ENCODE data around the gene INTS2.
"Not testable (repeated sequence)": the region's sequence is repeated elsewhere in the genome, so short reads cannot be mapped to it uniquely, and the experiment has no call there.

Gene INTS2

GRCh38 chr17:61927208-61928100 lies at the start of gene INTS2:
INTS2 (minus strand) TSS chr17:61927982; CDS start chr17:61926644, 1,338 bp downstream.
- DNase-seq: peak; percentile 84

DNA sequence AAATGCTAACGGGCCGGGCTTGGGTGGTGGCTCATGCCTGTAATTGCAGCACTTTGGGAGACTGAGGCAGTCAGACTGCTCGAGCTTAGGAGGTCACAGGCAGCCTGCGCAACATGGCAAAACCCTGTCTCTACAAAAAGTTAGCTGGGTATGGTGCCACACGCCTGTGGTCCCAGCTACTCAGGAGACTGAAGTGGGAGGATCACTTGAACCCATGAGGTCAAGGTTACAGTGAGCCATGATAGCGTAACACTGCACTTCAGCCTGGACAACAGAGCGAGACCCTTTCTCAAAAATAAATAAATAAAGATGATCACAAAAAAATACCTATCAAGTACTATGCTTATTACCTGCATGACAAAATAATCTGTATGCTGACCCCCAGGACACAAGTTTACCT lies 46.3 kb upstream of the INTS2 start:
- DNase-seq: no peak

DNA sequence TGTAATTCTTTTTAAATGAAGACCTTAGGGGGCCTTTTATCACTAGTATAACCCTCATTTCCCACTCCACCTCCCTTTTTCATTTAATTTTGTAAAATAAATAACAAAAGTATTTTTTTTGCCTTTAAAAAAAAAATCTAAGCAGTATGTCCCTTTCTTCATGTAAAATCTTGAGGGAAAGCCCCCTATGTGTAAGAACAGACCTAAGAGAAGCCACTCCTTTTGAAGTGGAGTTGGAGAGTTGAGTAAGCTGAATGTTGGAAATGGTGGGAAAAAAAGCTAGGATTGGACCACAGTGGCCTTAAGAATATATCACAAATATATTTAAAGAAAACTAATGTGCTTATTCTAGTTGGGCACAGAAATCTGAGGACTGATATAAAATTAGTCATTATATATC lies 44.5 kb upstream of the INTS2 start:
- DNase-seq: no peak

GRCh38 chr17:61970030-61970429 lies 42.2 kb upstream of the INTS2 start:
- DNase-seq: no peak

- DNase-seq: no peak
Measured at GRCh38 chr17:61968757-61969156, 41.0 kb upstream of the INTS2 start.

GRCh38 chr17:61967729-61968128 lies 39.9 kb upstream of the INTS2 start:
- no peak for DNase-seq

- DNase-seq: no peak
Measured at GRCh38 chr17:61966191-61966590, 38.4 kb upstream of the INTS2 start.

DNA sequence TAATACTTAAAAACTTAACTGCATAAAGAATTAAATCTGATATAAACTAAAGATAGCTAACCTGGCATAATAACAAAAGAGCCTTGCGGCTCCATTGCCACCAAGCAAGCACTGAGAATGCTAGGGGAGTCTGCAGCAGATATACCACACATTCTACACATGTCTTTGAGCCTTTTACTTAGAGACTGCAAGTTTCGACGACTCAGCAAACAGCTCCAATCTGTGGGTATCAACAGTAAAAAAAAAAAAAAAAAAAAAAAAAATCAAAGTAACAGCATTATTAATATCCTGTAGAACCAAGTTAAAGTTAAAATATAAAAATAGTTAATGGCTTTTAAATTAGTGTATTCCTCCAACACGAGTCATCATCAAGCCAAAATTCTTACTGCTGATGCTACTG lies 27.8 kb upstream of the INTS2 start:
- DNase-seq: no peak

- DNase-seq: no peak
Measured at GRCh38 chr17:61947367-61948078, 19.7 kb upstream of the INTS2 start.

- DNase-seq: no peak
Measured at GRCh38 chr17:61946359-61946758, 18.6 kb upstream of the INTS2 start.

- DNase-seq: no peak
Measured at GRCh38 chr17:61943117-61943516, 15.3 kb upstream of the INTS2 start.

- DNase-seq: no peak
Measured at GRCh38 chr17:61942085-61942484, 14.3 kb upstream of the INTS2 start.

DNA sequence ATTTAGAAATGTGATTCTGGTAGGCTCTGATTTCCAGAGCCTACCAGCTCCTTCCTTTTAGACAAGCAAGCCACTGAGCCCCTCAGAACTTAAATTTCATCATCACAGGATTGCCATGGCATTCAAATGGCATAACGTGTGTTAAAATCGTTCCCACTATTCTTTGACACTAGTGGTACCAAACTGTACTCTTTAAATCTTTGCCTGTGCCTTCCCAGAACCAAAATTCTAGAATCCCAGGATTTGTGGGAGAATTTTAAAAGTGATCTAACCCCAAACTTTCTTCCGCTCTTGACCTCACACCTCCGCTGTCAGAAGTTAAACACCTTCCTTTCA lies 287 bp upstream of the INTS2 start:
- DNase-seq: no peak

DNA sequence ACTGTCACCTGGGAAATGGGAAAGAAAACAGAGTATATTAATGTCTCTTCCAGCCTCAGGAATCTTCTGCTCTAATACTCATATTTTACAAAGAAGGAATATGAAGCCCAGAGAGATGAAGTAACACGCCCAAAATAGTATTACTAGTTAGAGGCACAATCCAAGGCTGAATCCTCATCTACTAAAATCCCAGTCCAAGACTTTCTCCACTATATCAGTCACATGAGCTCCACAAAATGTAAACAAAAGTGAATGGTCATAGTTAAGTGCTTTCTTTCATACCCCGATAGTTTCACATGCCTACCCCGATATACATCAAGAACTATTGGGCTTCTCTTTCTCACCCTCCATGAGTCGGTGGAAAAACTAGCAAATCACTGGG lies 965 bp downstream of the INTS2 start:
- no peak for DNase-seq

DNA sequence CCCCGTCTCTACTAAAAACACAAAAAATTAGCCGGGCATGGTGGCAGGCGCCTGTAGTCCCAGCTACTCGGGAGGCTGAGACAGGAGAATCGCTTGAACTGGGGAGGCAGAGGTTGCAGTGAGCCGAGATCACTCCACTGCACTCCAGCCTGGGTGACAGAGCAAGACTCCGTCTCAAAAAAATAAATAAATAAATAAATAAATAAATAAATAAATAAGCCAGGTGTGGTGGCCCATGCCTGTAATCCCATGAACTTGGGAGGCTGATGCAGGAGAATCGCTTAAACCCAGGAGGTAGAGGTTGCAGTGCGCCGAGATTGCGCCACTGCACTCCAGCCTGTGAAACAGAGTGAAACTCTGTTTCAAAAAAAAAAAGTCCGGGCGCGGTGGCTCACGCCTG lies 12.6 kb downstream of the INTS2 start:
- not testable (repeated sequence) for DNase-seq

DNA sequence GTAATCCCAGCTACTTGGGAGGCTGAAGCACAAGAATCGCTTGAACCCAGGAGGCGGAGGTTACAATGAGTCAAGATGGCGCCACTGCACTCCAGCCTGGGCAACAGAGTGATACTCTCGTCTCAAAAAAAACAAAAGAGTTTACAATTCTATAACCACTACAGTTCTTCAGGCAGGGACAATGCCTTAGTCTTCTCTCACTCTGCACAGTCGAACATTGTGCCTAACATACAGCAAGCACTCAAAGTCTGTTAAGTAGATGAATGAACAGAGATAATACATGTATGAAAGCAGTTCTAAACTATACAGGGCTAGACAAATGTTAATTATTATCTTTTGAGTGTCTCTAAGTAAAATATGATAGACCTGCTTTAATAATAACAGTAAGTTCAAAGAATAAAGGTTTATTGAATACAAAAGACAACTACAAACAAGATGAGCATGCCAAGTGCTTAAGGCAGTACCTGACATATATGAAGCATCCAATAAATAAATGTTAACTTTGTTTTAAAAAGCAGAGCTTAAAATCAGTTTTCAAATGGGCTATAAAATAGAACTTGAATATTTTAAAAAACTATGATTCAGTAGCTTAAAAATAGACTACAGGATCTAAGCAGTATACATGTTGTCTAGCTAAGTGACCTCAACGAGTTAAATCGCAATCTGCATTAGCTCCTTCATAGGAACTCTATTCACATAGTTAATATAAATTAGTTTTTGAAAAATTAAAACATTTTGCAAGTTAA lies 19.3 kb downstream of the INTS2 start:
- DNase-seq: no peak

GRCh38 chr17:61907361-61907760 lies 20.4 kb downstream of the INTS2 start:
- DNase-seq: no peak

- no peak for DNase-seq
Measured at GRCh38 chr17:61904094-61904710, 23.6 kb downstream of the INTS2 start.

- DNase-seq: no peak
Measured at GRCh38 chr17:61903251-61903650, 24.5 kb downstream of the INTS2 start.

DNA sequence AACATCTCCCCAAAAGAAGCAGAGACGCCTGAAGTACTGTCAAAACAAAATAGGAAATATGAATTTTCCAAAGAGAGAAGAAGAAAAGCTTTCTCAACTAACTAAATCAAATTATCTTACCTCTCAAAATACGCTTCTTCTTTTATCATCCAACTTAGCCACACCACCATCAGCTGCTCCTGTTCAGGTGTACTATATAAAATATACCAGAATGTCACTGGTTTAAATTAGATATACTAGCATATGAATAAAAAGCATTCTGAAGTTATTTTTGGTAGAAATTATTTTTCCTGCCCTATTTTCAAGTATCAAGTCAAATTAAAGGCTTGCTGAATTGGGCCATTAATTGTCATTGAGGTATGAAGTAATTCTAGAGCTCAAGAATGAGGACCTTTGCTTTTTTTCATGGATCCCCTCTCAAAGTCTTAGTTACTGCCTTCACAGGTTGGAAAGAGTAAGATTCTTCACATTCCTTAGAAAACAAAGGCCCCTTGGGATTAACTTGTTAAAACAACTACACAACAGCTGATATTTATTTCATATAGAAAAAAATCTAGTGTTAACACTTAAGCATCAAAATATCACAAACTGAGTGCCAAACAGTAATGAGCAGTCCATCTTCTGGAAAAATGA lies 30.1 kb downstream of the INTS2 start:
- DNase-seq: no peak

DNA sequence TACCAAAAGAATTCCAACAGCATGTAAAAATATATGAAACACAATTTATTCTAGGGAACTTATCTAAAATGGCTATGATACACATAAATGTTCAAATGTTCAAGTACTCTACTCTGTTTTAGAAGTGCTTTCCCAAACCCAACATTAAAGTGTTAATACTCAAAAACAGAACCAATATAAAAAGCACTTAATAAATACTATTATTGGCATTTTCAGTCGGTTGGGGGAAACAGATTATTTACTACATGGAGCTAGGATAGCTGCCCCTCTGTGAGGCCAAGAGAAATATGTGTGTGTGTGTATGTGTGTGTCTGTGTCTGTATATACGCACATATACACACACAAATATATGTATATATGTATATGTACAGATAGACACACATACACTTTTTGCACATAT lies 32.4 kb downstream of the INTS2 start:
- DNase-seq: no peak

- not testable (repeated sequence) for DNase-seq
Measured at GRCh38 chr17:61894310-61894709, 33.5 kb downstream of the INTS2 start.

- DNase-seq: not testable (repeated sequence)
Measured at GRCh38 chr17:61887733-61888132, 40.0 kb downstream of the INTS2 start.

Measured in NCI-H524 treated with DMSO at 0.1 percent for 48 hours (cell line).